Hepatocyte (in vitro differentiated cells): ENCODE results near the gene ZNF407.

Experiments
- CTCF ChIP-seq: fragments of 200-600 bp; sonication (generic); IDR thresholded peaks from 2 replicates; pipeline ENCODE4 v1.5.1; 2016; ENCODE audit warnings: antibody characterized with exemption, mild to moderate bottlenecking; ENCODE audit not compliant: poor library complexity
- EZH2phosphoT487 ChIP-seq: fragments of 200-600 bp; sonication (generic); IDR thresholded peaks from one replicate; pipeline ENCODE4 v1.6.1; 2018; ENCODE audit warnings: antibody characterized with exemption, mild to moderate bottlenecking, low read depth, moderate library complexity; ENCODE audit not compliant: unreplicated experiment, severe bottlenecking

- TF ChIP-seq EZH2phosphoT487 (no peak), CTCF (no peak)
Observed at GRCh38 chr18:75003039-75003438, 405.4 kb downstream of the ZNF407 start.
